Measurements from ENCODE around the gene PAM. TPM values are rescaled to one million over a fixed set of nuclear protein-coding genes. Genes with fewer than 3 reads are reported as not detected.

The PAM gene
- polyA plus RNA-seq, 1 donor (not counting 4 experiments of a cell fraction or from before 2014, with no cell fraction given): 149 TPM

DNA sequence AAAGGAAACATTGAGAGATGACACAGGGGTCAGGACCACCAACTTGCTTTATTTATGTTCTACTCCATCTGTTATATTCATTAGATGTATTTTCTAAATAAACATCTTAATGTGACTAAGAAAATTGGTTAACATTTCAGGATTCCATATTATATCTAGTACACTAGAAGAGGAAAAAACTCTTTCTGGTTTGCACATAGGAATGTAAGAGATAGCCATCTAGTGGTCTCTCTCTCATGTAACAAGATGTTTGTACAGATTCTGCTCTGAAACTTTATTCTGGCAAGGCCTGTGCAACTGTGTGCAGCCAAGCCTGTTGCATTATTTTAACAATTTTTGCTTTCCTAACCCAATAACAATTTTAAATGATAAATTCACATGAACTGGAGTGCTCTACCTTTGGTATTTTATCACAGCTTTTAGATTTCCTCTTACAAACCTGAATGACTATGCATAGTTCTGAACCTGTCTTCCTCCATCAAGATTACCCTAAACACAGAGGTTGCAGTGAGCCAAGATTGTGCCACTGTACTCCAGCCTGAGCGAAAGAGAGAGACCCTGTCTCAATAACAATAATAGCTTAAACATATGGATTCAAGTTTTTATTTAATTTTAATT, 216.7 kb downstream of the PAM start:
- Histone ChIP-seq H4K20me1 (ENCODE audit: control insufficient read depth, extremely low read depth, insufficient read depth, low read length) (no peaks in the 10 kb centered on the region), H3K4me3 (ENCODE audit: control insufficient read depth in 2 of 3, extremely low read depth in 1 of 3, insufficient read depth in 2 of 3, low read depth in 1 of 3, low read length in 3 of 3) (no peak overlapping the region), H3K9me3 (ENCODE audit: control insufficient read depth, low read depth, low read length) (no peaks in the 10 kb centered on the region), H3K27ac (ENCODE audit: control insufficient read depth, insufficient read depth, low read length) (no peak overlapping the region), H3K79me2 (ENCODE audit: control insufficient read depth, insufficient read depth, low read length) (no peaks in the 10 kb centered on the region), H3K4me2 (ENCODE audit: control insufficient read depth, extremely low read depth, insufficient read depth, low read depth, low read length) (no peak overlapping the region), H3K4me1 (ENCODE audit: control insufficient read depth, extremely low read depth, insufficient read depth, low read length) (no peaks in the 10 kb centered on the region), H3K27me3 (ENCODE audit: control insufficient read depth, extremely low read depth, insufficient read depth, low read length) (no peaks in the 10 kb centered on the region), H2AFZ (ENCODE audit: control insufficient read depth, low read length) (no peak overlapping the region), H3K9ac (ENCODE audit: control insufficient read depth, extremely low read depth, insufficient read depth, low read length) (no peak overlapping the region), H3K9me1 (ENCODE audit: control insufficient read depth, extremely low read depth, insufficient read depth, low read length) (no peaks in the 10 kb centered on the region), H3K36me3 (ENCODE audit: control insufficient read depth in 2 of 2, extremely low read depth in 1 of 2, insufficient read depth in 2 of 2, low read length in 2 of 2) (peaks cover 0 to 3% of the 10 kb centered on the region in 2 experiments)
- dilution Hi-C loops (cut with MboI; ENCODE audit: extremely low pct_ligation_motif_present, low sequenced_read_pairs): no loop called here
- TF ChIP-seq, protein P1, sequence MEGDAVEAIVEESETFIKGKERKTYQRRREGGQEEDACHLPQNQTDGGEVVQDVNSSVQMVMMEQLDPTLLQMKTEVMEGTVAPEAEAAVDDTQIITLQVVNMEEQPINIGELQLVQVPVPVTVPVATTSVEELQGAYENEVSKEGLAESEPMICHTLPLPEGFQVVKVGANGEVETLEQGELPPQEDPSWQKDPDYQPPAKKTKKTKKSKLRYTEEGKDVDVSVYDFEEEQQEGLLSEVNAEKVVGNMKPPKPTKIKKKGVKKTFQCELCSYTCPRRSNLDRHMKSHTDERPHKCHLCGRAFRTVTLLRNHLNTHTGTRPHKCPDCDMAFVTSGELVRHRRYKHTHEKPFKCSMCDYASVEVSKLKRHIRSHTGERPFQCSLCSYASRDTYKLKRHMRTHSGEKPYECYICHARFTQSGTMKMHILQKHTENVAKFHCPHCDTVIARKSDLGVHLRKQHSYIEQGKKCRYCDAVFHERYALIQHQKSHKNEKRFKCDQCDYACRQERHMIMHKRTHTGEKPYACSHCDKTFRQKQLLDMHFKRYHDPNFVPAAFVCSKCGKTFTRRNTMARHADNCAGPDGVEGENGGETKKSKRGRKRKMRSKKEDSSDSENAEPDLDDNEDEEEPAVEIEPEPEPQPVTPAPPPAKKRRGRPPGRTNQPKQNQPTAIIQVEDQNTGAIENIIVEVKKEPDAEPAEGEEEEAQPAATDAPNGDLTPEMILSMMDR (optimal IDR thresholded peaks at IDR 0.05 in 1 of 3, IDR thresholded peaks at IDR 0.05 in 1 of 3, conservative IDR thresholded peaks at IDR 0.05 in 1 of 3; ENCODE audit: extremely low read depth in 1 of 3, insufficient read depth in 2 of 3, low read length in 3 of 3): peak in 1 of 3 experiments; percentile 28
- TF ChIP-seq EZH2 (IDR thresholded peaks at IDR 0.05; ENCODE audit: low read length): no peak
- DNase-seq (ENCODE audit: low read depth, low spot score) (peak; percentile 2), FAIRE-seq (no peak)

DNA sequence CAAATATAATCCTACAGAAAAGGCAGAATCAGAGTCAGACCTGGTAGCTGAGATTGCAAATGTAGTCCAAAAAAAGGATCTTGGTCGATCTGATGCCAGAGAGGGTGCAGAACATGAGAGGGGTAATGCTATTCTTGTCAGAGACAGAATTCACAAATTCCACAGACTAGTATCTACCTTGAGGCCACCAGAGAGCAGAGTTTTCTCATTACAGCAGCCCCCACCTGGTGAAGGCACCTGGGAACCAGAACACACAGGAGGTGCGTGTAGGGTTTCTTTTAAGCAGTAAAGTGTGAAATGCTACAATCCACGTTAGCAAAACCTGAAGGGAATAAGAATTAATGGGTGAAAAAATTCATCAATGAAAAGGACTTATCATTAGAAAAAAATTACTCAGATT, 219.1 kb downstream of the PAM start:
- H3K4me3 ChIP-seq (ENCODE audit: control insufficient read depth in 2 of 3, extremely low read depth in 1 of 3, insufficient read depth in 2 of 3, low read depth in 1 of 3, low read length in 3 of 3): no peak overlapping the region
- H3K27ac ChIP-seq (ENCODE audit: control insufficient read depth, insufficient read depth, low read length): no peak overlapping the region
- H3K27me3 ChIP-seq (ENCODE audit: control insufficient read depth, extremely low read depth, insufficient read depth, low read length): no peaks in the 10 kb centered on the region
- no peak for TF ChIP-seq EZH2 (IDR thresholded peaks at IDR 0.05; ENCODE audit: low read length)
- TF ChIP-seq, protein P1 (optimal IDR thresholded peaks at IDR 0.05 in 1 of 3, IDR thresholded peaks at IDR 0.05 in 1 of 3, conservative IDR thresholded peaks at IDR 0.05 in 1 of 3; ENCODE audit: extremely low read depth in 1 of 3, insufficient read depth in 2 of 3, low read length in 3 of 3): no peak
- H3K9ac ChIP-seq (ENCODE audit: control insufficient read depth, extremely low read depth, insufficient read depth, low read length): no peak overlapping the region
- dilution Hi-C loops (cut with MboI; ENCODE audit: extremely low pct_ligation_motif_present, low sequenced_read_pairs): no loop called here
- FAIRE-seq: no peak
- DNase-seq (ENCODE audit: low read depth, low spot score): no peak
- peaks cover 0 to 1% of the 10 kb centered on the region in 2 experiments for H3K36me3 ChIP-seq (ENCODE audit: control insufficient read depth in 2 of 2, extremely low read depth in 1 of 2, insufficient read depth in 2 of 2, low read length in 2 of 2)
- no peaks in the 10 kb centered on the region for H3K4me1 ChIP-seq (ENCODE audit: control insufficient read depth, extremely low read depth, insufficient read depth, low read length)
- no peaks in the 10 kb centered on the region for H3K79me2 ChIP-seq (ENCODE audit: control insufficient read depth, insufficient read depth, low read length)
- H4K20me1 ChIP-seq (ENCODE audit: control insufficient read depth, extremely low read depth, insufficient read depth, low read length): no peaks in the 10 kb centered on the region
- H2AFZ ChIP-seq (ENCODE audit: control insufficient read depth, low read length): no peak overlapping the region
- no peaks in the 10 kb centered on the region for H3K9me3 ChIP-seq (ENCODE audit: control insufficient read depth, low read depth, low read length)
- no peaks in the 10 kb centered on the region for H3K9me1 ChIP-seq (ENCODE audit: control insufficient read depth, extremely low read depth, insufficient read depth, low read length)
- H3K4me2 ChIP-seq (ENCODE audit: control insufficient read depth, extremely low read depth, insufficient read depth, low read depth, low read length): no peak overlapping the region
